GM21723 (cell line): ENCODE data around the gene ARHGAP6.

Source experiments
- ATAC-seq: cut with Tn5 transposase; IDR thresholded peaks from one replicate; pipeline ENCODE4 v1.9.1; 2021; ENCODE audit warnings: mild to moderate bottlenecking, moderate library complexity; ENCODE audit not compliant: unreplicated experiment

Gene ARHGAP6

GRCh38 chrX:11464380-11464779 is 201.3 kb downstream of the ARHGAP6 start:
- ATAC-seq, result no peak

GRCh38 chrX:11462648-11463047 is 203.1 kb downstream of the ARHGAP6 start:
- ATAC-seq, result no peak

GRCh38 chrX:11462136-11462535 is 203.6 kb downstream of the ARHGAP6 start:
- ATAC-seq, result no peak

- ATAC-seq, result no peak
Measured at GRCh38 chrX:11461201-11462001, 204.3 kb downstream of the ARHGAP6 start.

- ATAC-seq, result no peak
Measured at GRCh38 chrX:11460347-11460746, 205.4 kb downstream of the ARHGAP6 start.

- no peak for ATAC-seq
Measured at GRCh38 chrX:11458170-11458569, 207.6 kb downstream of the ARHGAP6 start.

- no peak for ATAC-seq
Measured at GRCh38 chrX:11451151-11451550, 214.6 kb downstream of the ARHGAP6 start.

GRCh38 chrX:11450354-11450753 is 215.4 kb downstream of the ARHGAP6 start:
- ATAC-seq, result no peak

GRCh38 chrX:11449613-11450012 is 216.1 kb downstream of the ARHGAP6 start:
- no peak for ATAC-seq

GRCh38 chrX:11447418-11447817 is 218.3 kb downstream of the ARHGAP6 start:
- no peak for ATAC-seq

GRCh38 chrX:11446949-11447348 is 218.8 kb downstream of the ARHGAP6 start:
- ATAC-seq, result no peak

GRCh38 chrX:11446336-11446735 is 219.4 kb downstream of the ARHGAP6 start:
- ATAC-seq, result no peak

GRCh38 chrX:11445540-11445939 is 220.2 kb downstream of the ARHGAP6 start:
- no peak for ATAC-seq

GRCh38 chrX:11444052-11444451 is 221.7 kb downstream of the ARHGAP6 start:
- no peak for ATAC-seq

GRCh38 chrX:11439846-11440245 is 225.9 kb downstream of the ARHGAP6 start:
- no peak for ATAC-seq

- no peak for ATAC-seq
Measured at GRCh38 chrX:11438767-11439166, 227.0 kb downstream of the ARHGAP6 start.

GRCh38 chrX:11438380-11438723 is 227.4 kb downstream of the ARHGAP6 start:
- no peak for ATAC-seq

- ATAC-seq, result no peak
Measured at GRCh38 chrX:11437642-11438379, 227.9 kb downstream of the ARHGAP6 start.

- ATAC-seq, result no peak
Measured at GRCh38 chrX:11435568-11435967, 230.2 kb downstream of the ARHGAP6 start.

GRCh38 chrX:11434607-11435006 is 231.1 kb downstream of the ARHGAP6 start:
- no peak for ATAC-seq

GRCh38 chrX:11431786-11432185 is 233.9 kb downstream of the ARHGAP6 start:
- ATAC-seq, result no peak

- no peak for ATAC-seq
Measured at GRCh38 chrX:11430271-11430670, 235.4 kb downstream of the ARHGAP6 start.
